ENCODE measurements around the gene CXXC5. TPM values are rescaled to one million over a fixed set of nuclear protein-coding genes. Genes with fewer than 3 reads are reported as not detected.

The CXXC5 gene
- total and polyA plus RNA-seq, 2 donors (not counting 1 experiment from before 2014, with no cell fraction given) = 18.6 to 43.9 TPM

GRCh38 chr5:139686356-139686705, 38.2 kb downstream of the CXXC5 start:
- H3K9ac ChIP-seq (ENCODE audit: insufficient read depth, low read length) = no peak overlapping the region
- no peaks in the 10 kb centered on the region for H3K36me3 ChIP-seq (ENCODE audit: control insufficient read depth, insufficient read depth, low read length)
- no peak for DNase-seq (ENCODE audit: low read depth in 2 of 2)
- no peaks in the 10 kb centered on the region for H4K20me1 ChIP-seq (ENCODE audit: control insufficient read depth, extremely low read depth, insufficient read depth, low read length)
- H3K4me1 ChIP-seq (ENCODE audit: control insufficient read depth, extremely low read depth, insufficient read depth, low read length) = no peaks in the 10 kb centered on the region
- H3K4me2 ChIP-seq (ENCODE audit: extremely low read depth, insufficient read depth, low read length) = no peak overlapping the region
- no peak overlapping the region for H3K27ac ChIP-seq (ENCODE audit: insufficient read depth, low read length)
- H3K79me2 ChIP-seq (ENCODE audit: control insufficient read depth, insufficient read depth, low read length) = no peaks in the 10 kb centered on the region
- no peaks in the 10 kb centered on the region for H3K27me3 ChIP-seq (ENCODE audit: control insufficient read depth, insufficient read depth, low read length)
- TF ChIP-seq EZH2 (IDR thresholded peaks at IDR 0.05; ENCODE audit: low read length, missing control alignments) = no peak
- no peak for TF ChIP-seq CTCF (conservative IDR thresholded peaks at IDR 0.05 in 1 of 2, IDR thresholded peaks at IDR 0.05 in 1 of 2; ENCODE audit: low read depth in 1 of 2, low read length in 2 of 2)
- H3K4me3 ChIP-seq (replicated peaks in 1 of 4; ENCODE audit: control extremely low read depth in 1 of 4, insufficient read depth in 1 of 4, low read depth in 3 of 4, low read length in 4 of 4) = no peak overlapping the region
- no peaks in the 10 kb centered on the region for H3K9me3 ChIP-seq (ENCODE audit: control insufficient read depth, insufficient read depth, low read depth, low read length)
- H2AFZ ChIP-seq (ENCODE audit: low read length) = no peak overlapping the region

GRCh38 chr5:139686706-139687441, 38.7 kb downstream of the CXXC5 start:
- no peaks in the 10 kb centered on the region for H3K79me2 ChIP-seq (ENCODE audit: control insufficient read depth, insufficient read depth, low read length)
- H3K27ac ChIP-seq (ENCODE audit: insufficient read depth, low read length) = no peak overlapping the region

GRCh38 chr5:139687656-139688055, 39.5 kb downstream of the CXXC5 start:
- no peak overlapping the region for H2AFZ ChIP-seq (ENCODE audit: low read length)
- no peak for DNase-seq (ENCODE audit: low read depth in 2 of 2)
- TF ChIP-seq CTCF (conservative IDR thresholded peaks at IDR 0.05 in 1 of 2, IDR thresholded peaks at IDR 0.05 in 1 of 2; ENCODE audit: low read depth in 1 of 2, low read length in 2 of 2) (no peak), EZH2 (IDR thresholded peaks at IDR 0.05; ENCODE audit: low read length, missing control alignments) (no peak)
- no peaks in the 10 kb centered on the region for H3K36me3 ChIP-seq (ENCODE audit: control insufficient read depth, insufficient read depth, low read length)
- H3K9me3 ChIP-seq (ENCODE audit: control insufficient read depth, insufficient read depth, low read depth, low read length) = no peaks in the 10 kb centered on the region
- H3K27me3 ChIP-seq (ENCODE audit: control insufficient read depth, insufficient read depth, low read length) = no peaks in the 10 kb centered on the region
- H3K9ac ChIP-seq (ENCODE audit: insufficient read depth, low read length) = no peak overlapping the region
- no peak overlapping the region for H3K4me3 ChIP-seq (replicated peaks in 1 of 4; ENCODE audit: control extremely low read depth in 1 of 4, insufficient read depth in 1 of 4, low read depth in 3 of 4, low read length in 4 of 4)
- H3K4me1 ChIP-seq (ENCODE audit: control insufficient read depth, extremely low read depth, insufficient read depth, low read length) = no peaks in the 10 kb centered on the region
- no peaks in the 10 kb centered on the region for H3K79me2 ChIP-seq (ENCODE audit: control insufficient read depth, insufficient read depth, low read length)
- no peak overlapping the region for H3K4me2 ChIP-seq (ENCODE audit: extremely low read depth, insufficient read depth, low read length)
- no peaks in the 10 kb centered on the region for H4K20me1 ChIP-seq (ENCODE audit: control insufficient read depth, extremely low read depth, insufficient read depth, low read length)
- no peak overlapping the region for H3K27ac ChIP-seq (ENCODE audit: insufficient read depth, low read length)

More at GRCh38 chr5:139686706-139687441, 38.7 kb downstream of the CXXC5 start:
- Histone ChIP-seq H3K27me3 (ENCODE audit: control insufficient read depth, insufficient read depth, low read length) (no peaks in the 10 kb centered on the region), H3K4me1 (ENCODE audit: control insufficient read depth, extremely low read depth, insufficient read depth, low read length) (no peaks in the 10 kb centered on the region), H3K9me3 (ENCODE audit: control insufficient read depth, insufficient read depth, low read depth, low read length) (no peaks in the 10 kb centered on the region), H4K20me1 (ENCODE audit: control insufficient read depth, extremely low read depth, insufficient read depth, low read length) (no peaks in the 10 kb centered on the region), H3K9ac (ENCODE audit: insufficient read depth, low read length) (no peak overlapping the region), H3K4me2 (ENCODE audit: extremely low read depth, insufficient read depth, low read length) (no peak overlapping the region), H2AFZ (ENCODE audit: low read length) (no peak overlapping the region), H3K4me3 (replicated peaks in 1 of 4; ENCODE audit: control extremely low read depth in 1 of 4, insufficient read depth in 1 of 4, low read depth in 3 of 4, low read length in 4 of 4) (no peak overlapping the region), H3K36me3 (ENCODE audit: control insufficient read depth, insufficient read depth, low read length) (no peaks in the 10 kb centered on the region)
- TF ChIP-seq EZH2 (IDR thresholded peaks at IDR 0.05; ENCODE audit: low read length, missing control alignments) (no peak), CTCF (conservative IDR thresholded peaks at IDR 0.05 in 1 of 2, IDR thresholded peaks at IDR 0.05 in 1 of 2; ENCODE audit: low read depth in 1 of 2, low read length in 2 of 2) (no peak)
- DNase-seq (ENCODE audit: low read depth in 2 of 2) = no peak
